ENCODE results near the gene EIF3L.

GRCh38 chr22:37846433-37846832 lies 2.8 kb upstream of the EIF3L start:
- TF ChIP-seq EZH2 (IDR thresholded peaks at IDR 0.05) (no peak), POLR2AphosphoS5 (IDR thresholded peaks at IDR 0.05; ENCODE audit: borderline replicate concordance, low read depth, low read length) (no peak)
